HG03521 (cell line): ENCODE results near the gene ZNF765.
"Not testable (repeated sequence)": the region's sequence is repeated elsewhere in the genome, so short reads cannot be mapped to it uniquely, and the experiment has no call there.

Experiments
- ATAC-seq: cut with Tn5 transposase; IDR thresholded peaks from one replicate; pipeline ENCODE4 v1.9.1; 2021; ENCODE audit warnings: mild to moderate bottlenecking, moderate library complexity; ENCODE audit not compliant: unreplicated experiment

ZNF765 gene

GRCh38 chr19:53420520-53421315, 25.8 kb downstream of the ZNF765 start:
- ATAC-seq: not testable (repeated sequence)

GRCh38 chr19:53422551-53422950, 27.6 kb downstream of the ZNF765 start:
- no peak for ATAC-seq

- ATAC-seq: not testable (repeated sequence)
Measured at GRCh38 chr19:53423074-53423473, 28.1 kb downstream of the ZNF765 start.

- ATAC-seq: not testable (repeated sequence)
Measured at GRCh38 chr19:53423680-53424079, 28.7 kb downstream of the ZNF765 start.

- ATAC-seq: no peak
Measured at GRCh38 chr19:53424968-53425597, 30.1 kb downstream of the ZNF765 start.

GRCh38 chr19:53431399-53432087, 36.6 kb downstream of the ZNF765 start, which contains the start of gene ZNF761:
Gene ZNF761 (plus strand): TSS chr19:53431984. CDS start chr19:53447269, 15,285 bp downstream.
- ATAC-seq: peak; percentile 90

GRCh38 chr19:53432088-53432661, 37.2 kb downstream of the ZNF765 start:
- peak; percentile 13 for ATAC-seq

GRCh38 chr19:53443809-53444208, 48.9 kb downstream of the ZNF765 start:
- ATAC-seq: not testable (repeated sequence)

GRCh38 chr19:53447196-53447595, 52.2 kb downstream of the ZNF765 start:
- not testable (repeated sequence) for ATAC-seq

- no peak for ATAC-seq
Measured at GRCh38 chr19:53455828-53456227, 60.9 kb downstream of the ZNF765 start.

- not testable (repeated sequence) for ATAC-seq
Measured at GRCh38 chr19:53460131-53460721, 65.3 kb downstream of the ZNF765 start.

GRCh38 chr19:53461866-53462265, 66.9 kb downstream of the ZNF765 start:
- ATAC-seq: no peak

GRCh38 chr19:53462861-53463260, 67.9 kb downstream of the ZNF765 start:
- ATAC-seq: no peak

GRCh38 chr19:53463263-53463662, 68.3 kb downstream of the ZNF765 start:
- ATAC-seq: no peak

GRCh38 chr19:53466726-53467484, 72.0 kb downstream of the ZNF765 start:
- no peak for ATAC-seq

- peak; percentile 92 for ATAC-seq
Measured at GRCh38 chr19:53467485-53468262, 72.7 kb downstream of the ZNF765 start, which contains the start of gene ZNF813. Gene ZNF813 (plus strand): TSS chr19:53467733. CDS start chr19:53483823, 16,090 bp downstream.

- not testable (repeated sequence) for ATAC-seq
Measured at GRCh38 chr19:53468628-53469027, 73.7 kb downstream of the ZNF765 start.

- ATAC-seq: no peak
Measured at GRCh38 chr19:53471916-53472315, 77.0 kb downstream of the ZNF765 start.

- ATAC-seq: not testable (repeated sequence)
Measured at GRCh38 chr19:53474832-53475231, 79.9 kb downstream of the ZNF765 start.
